ENCODE measurements around the gene CYBA. TPM values are rescaled to one million over a fixed set of nuclear protein-coding genes. Genes with fewer than 3 reads are reported as not detected.

CYBA gene
- total RNA-seq, 1 donor from 2014 or later: 188 TPM

DNA sequence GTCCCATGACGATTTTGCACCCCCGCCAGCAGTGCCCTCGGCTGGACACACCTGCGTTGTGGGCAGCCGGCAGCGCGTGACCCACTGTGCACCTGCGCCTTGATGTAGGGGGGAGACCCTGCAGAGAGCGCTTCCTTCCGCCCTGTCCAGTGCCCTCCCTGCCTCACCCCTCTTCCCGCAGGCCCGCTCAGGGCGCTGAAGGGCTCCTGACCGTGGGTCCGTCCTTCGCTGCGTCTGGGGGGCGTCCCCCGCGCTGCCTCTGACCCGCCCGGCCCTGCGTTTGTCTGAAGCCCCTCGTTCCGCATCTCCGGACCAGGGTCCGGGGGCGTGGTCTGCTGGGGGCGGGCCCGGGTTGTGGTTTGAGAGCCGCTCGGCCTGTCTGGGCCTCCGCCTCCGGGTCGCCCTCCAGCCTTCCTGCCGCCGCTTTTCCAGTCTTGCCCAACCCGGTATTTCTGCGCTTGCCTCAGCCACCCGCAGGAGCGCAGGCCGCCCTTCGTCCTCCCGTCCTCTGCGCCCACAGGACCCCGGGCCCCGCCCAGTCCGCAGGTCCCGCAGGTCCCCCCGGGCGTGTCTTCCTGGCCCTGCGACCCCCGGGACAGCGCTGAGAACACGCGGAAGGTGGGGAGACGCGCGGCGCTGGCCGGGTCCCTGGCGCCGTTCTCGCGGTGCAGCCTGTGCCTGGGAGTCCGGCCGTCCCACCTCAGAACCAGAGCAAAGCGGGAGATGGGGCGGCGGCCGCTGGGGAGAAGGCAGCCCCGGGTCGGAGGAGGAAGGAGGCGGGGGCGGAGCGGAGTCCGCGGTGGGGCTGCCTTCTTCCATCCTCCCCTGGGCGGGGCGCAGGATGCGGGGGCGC is 16.5 kb downstream of the CYBA start:
- Histone ChIP-seq H3K27ac (no peak overlapping the region), H3K4me3 (peak overlapping the region; percentile 39 to 43), H3K4me1 (peaks cover 16% of the 10 kb centered on the region), H3K36me3 (peaks cover 0 to 29% of the 10 kb centered on the region in 2 donors), H3K9me3 (no peaks in the 10 kb centered on the region), H3K27me3 (peaks cover 12% of the 10 kb centered on the region)
- DNase-seq (ENCODE audit: extremely low spot score in 2 of 2): no peak
- TF ChIP-seq, protein P1, sequence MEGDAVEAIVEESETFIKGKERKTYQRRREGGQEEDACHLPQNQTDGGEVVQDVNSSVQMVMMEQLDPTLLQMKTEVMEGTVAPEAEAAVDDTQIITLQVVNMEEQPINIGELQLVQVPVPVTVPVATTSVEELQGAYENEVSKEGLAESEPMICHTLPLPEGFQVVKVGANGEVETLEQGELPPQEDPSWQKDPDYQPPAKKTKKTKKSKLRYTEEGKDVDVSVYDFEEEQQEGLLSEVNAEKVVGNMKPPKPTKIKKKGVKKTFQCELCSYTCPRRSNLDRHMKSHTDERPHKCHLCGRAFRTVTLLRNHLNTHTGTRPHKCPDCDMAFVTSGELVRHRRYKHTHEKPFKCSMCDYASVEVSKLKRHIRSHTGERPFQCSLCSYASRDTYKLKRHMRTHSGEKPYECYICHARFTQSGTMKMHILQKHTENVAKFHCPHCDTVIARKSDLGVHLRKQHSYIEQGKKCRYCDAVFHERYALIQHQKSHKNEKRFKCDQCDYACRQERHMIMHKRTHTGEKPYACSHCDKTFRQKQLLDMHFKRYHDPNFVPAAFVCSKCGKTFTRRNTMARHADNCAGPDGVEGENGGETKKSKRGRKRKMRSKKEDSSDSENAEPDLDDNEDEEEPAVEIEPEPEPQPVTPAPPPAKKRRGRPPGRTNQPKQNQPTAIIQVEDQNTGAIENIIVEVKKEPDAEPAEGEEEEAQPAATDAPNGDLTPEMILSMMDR (IDR thresholded peaks at IDR 0.05): no peak
- TF ChIP-seq POLR2AphosphoS5 (IDR thresholded peaks at IDR 0.05; ENCODE audit: insufficient read depth in 1 of 2, low read depth in 1 of 2) (no peak), POLR2A (IDR thresholded peaks at IDR 0.05) (no peak)
- intact Hi-C loops (cut with DNase I): no loop called here

DNA sequence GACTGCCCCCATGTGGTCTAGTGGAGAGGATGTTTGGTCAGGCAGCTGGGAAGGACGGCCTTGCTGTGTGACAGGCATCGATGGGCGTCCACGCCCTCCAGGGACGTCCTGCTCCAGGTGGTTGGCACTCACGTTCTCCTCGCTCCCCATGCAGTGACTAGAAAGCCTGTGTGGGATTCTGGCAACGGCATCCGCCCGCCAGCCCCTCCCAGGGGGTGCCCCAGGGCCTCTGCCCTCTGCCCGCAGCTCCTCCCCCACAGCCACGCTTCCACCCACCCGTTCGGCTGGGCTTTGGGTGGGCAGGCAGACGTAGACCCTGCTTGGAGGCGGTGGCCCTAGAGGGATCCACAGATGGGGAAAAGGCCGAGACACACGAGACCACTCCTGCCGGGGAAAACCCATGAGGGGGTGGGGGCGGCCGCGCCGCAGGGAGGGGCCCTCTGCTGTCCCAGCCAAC is 17.1 kb downstream of the CYBA start:
- peaks cover 16% of the 10 kb centered on the region for H3K4me1 ChIP-seq
- H3K36me3 ChIP-seq: peaks cover 0 to 35% of the 10 kb centered on the region in 2 donors
- peaks cover 6% of the 10 kb centered on the region for H3K27me3 ChIP-seq
- intact Hi-C loops (cut with DNase I): no loop called here
- no peak for DNase-seq (ENCODE audit: extremely low spot score in 2 of 2)
- no peak overlapping the region for H3K27ac ChIP-seq
- peak overlapping the region; percentile 39 to 43 for H3K4me3 ChIP-seq
- no peaks in the 10 kb centered on the region for H3K9me3 ChIP-seq
- peak in 1 of 2 donors; percentile 1 for TF ChIP-seq POLR2AphosphoS5 (IDR thresholded peaks at IDR 0.05; ENCODE audit: insufficient read depth in 1 of 2, low read depth in 1 of 2)
- TF ChIP-seq, protein P1 (IDR thresholded peaks at IDR 0.05): no peak

DNA sequence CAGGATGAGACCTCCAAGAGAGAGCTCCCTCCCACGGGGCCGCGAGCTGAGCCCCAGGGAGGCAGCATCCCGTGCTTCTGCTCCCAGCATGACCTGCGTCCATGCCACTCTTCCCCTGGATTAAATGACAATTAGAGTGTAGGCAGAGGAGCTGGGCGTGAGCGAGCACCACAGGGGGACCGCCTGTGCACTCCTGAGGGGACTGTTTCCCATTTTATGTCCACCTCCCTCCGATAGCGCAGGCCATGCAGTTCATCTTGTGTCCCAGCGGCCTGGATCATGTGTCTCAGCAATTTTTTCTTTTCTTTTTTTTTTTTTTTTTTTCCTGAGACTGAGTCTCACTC is 18.3 kb downstream of the CYBA start:
- H3K36me3 ChIP-seq: peaks cover 0 to 46% of the 10 kb centered on the region in 2 donors

DNA sequence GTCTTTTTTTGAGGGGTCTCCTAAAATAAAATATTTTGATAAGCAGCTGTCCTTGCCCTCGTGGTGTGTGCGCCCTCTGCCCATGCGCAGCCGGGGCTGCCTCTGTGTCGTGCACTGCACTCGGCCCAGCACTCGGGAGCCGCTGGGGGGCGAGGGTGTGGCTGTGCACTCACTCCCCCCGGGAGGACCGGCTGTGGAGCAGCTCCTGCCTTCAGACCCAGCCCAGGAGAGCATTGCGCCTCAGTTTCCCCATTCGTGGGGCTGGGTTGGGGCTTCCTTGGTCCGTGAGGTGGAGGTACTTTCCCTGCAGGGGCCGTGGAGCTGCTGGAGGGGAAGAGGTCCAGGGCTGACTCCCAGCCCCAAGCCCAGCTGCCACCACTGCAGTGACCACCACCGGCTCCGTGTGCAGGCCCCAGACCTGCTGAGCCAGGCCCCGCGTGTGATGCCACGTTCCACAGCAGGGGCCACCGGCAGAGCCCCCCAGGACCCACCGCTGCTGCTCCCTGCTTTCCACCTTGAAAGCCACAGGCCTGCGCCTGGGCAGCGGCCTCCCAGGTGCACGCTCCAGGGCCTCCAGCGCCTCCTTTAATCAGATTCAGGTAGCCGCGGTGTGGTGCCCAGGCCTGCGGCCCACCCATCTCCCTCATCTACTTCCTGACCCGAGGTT is 18.8 kb downstream of the CYBA start:
- Histone ChIP-seq H3K4me1 (peaks cover 16% of the 10 kb centered on the region), H3K27me3 (peaks cover 6% of the 10 kb centered on the region), H3K27ac (no peak overlapping the region), H3K36me3 (peaks cover 0 to 50% of the 10 kb centered on the region in 2 donors), H3K4me3 (no peak overlapping the region), H3K9me3 (no peaks in the 10 kb centered on the region)
- no peak for DNase-seq (ENCODE audit: extremely low spot score in 2 of 2)
- intact Hi-C loops (cut with DNase I): no loop called here
- no peak for TF ChIP-seq POLR2A (IDR thresholded peaks at IDR 0.05)
- TF ChIP-seq POLR2AphosphoS5 (IDR thresholded peaks at IDR 0.05; ENCODE audit: insufficient read depth in 1 of 2, low read depth in 1 of 2): no peak
- TF ChIP-seq, protein P1 (IDR thresholded peaks at IDR 0.05): no peak

More for the DNA sequence above, 18.3 kb downstream of the CYBA start:
- intact Hi-C loops (cut with DNase I): no loop called here
- no peak for DNase-seq (ENCODE audit: extremely low spot score in 2 of 2)
- no peaks in the 10 kb centered on the region for H3K9me3 ChIP-seq
- no peak overlapping the region for H3K27ac ChIP-seq
- TF ChIP-seq POLR2AphosphoS5 (IDR thresholded peaks at IDR 0.05; ENCODE audit: insufficient read depth in 1 of 2, low read depth in 1 of 2): no peak
- no peak for TF ChIP-seq POLR2A (IDR thresholded peaks at IDR 0.05)
- TF ChIP-seq, protein P1 (IDR thresholded peaks at IDR 0.05): no peak
- no peak overlapping the region for H3K4me3 ChIP-seq
- peaks cover 16% of the 10 kb centered on the region for H3K4me1 ChIP-seq
- H3K27me3 ChIP-seq: peaks cover 6% of the 10 kb centered on the region
